ENCODE data around the gene GRIK4. TPM values are rescaled to one million over a fixed set of nuclear protein-coding genes. Genes with fewer than 3 reads are reported as not detected.

The GRIK4 gene
- total RNA-seq, 1 donor from 2014 or later, result not detected

- H3K27me3 Mint-ChIP-seq, result peaks cover 47% of the 10 kb centered on the region
- H3K27ac Mint-ChIP-seq, result no peak overlapping the region
- peaks cover under 1% of the 10 kb centered on the region for H3K9me3 Mint-ChIP-seq (ENCODE audit: low read depth)
These were observed 359.6 kb downstream of the GRIK4 start for GRCh38 chr11:120871194-120871593.

GRCh38 chr11:120871924-120872323 is 360.4 kb downstream of the GRIK4 start:
- no peak for TF ChIP-seq CTCF (IDR thresholded peaks at IDR 0.05; ENCODE audit: unreplicated experiment)
- Mint-ChIP-seq H3K27ac (no peak overlapping the region), H3K27me3 (peaks cover 40% of the 10 kb centered on the region), H3K36me3 (ENCODE audit: insufficient read depth) (no peaks in the 10 kb centered on the region), H3K4me3 (ENCODE audit: low read depth) (no peak overlapping the region), H3K4me1 (ENCODE audit: low read depth) (no peaks in the 10 kb centered on the region), H3K9me3 (ENCODE audit: low read depth) (peaks cover 3% of the 10 kb centered on the region)
- no peak for DNase-seq (ENCODE audit: low spot score, unreplicated experiment)

More at GRCh38 chr11:120871194-120871593, 359.6 kb downstream of the GRIK4 start:
- Mint-ChIP-seq H3K4me1 (ENCODE audit: low read depth) (no peaks in the 10 kb centered on the region), H3K4me3 (ENCODE audit: low read depth) (no peak overlapping the region), H3K36me3 (ENCODE audit: insufficient read depth) (no peaks in the 10 kb centered on the region)
- no peak for TF ChIP-seq CTCF (IDR thresholded peaks at IDR 0.05; ENCODE audit: unreplicated experiment)
- no peak for DNase-seq (ENCODE audit: low spot score, unreplicated experiment)

GRCh38 chr11:120873966-120874735 is 362.6 kb downstream of the GRIK4 start:
- no peak for TF ChIP-seq CTCF (IDR thresholded peaks at IDR 0.05; ENCODE audit: unreplicated experiment)
- Mint-ChIP-seq H3K4me3 (ENCODE audit: low read depth) (no peak overlapping the region), H3K27me3 (peaks cover 20% of the 10 kb centered on the region), H3K27ac (no peak overlapping the region), H3K9me3 (ENCODE audit: low read depth) (peaks cover 3% of the 10 kb centered on the region), H3K36me3 (ENCODE audit: insufficient read depth) (no peaks in the 10 kb centered on the region), H3K4me1 (ENCODE audit: low read depth) (no peaks in the 10 kb centered on the region)
- DNase-seq (ENCODE audit: low spot score, unreplicated experiment), result no peak

GRCh38 chr11:120875986-120876385 is 364.4 kb downstream of the GRIK4 start:
- no peak for TF ChIP-seq CTCF (IDR thresholded peaks at IDR 0.05; ENCODE audit: unreplicated experiment)
- no peak overlapping the region for H3K4me3 Mint-ChIP-seq (ENCODE audit: low read depth)
- DNase-seq (ENCODE audit: low spot score, unreplicated experiment), result no peak
- H3K27ac Mint-ChIP-seq, result no peak overlapping the region
- H3K9me3 Mint-ChIP-seq (ENCODE audit: low read depth), result peaks cover 3% of the 10 kb centered on the region
- peaks cover 14% of the 10 kb centered on the region for H3K27me3 Mint-ChIP-seq
- H3K36me3 Mint-ChIP-seq (ENCODE audit: insufficient read depth), result no peaks in the 10 kb centered on the region
- no peaks in the 10 kb centered on the region for H3K4me1 Mint-ChIP-seq (ENCODE audit: low read depth)

GRCh38 chr11:120877746-120878365 is 366.3 kb downstream of the GRIK4 start:
- TF ChIP-seq CTCF (IDR thresholded peaks at IDR 0.05; ENCODE audit: unreplicated experiment), result no peak
- Mint-ChIP-seq H3K4me1 (ENCODE audit: low read depth) (peaks cover 4% of the 10 kb centered on the region), H3K27ac (no peak overlapping the region), H3K9me3 (ENCODE audit: low read depth) (peaks cover 3% of the 10 kb centered on the region), H3K4me3 (ENCODE audit: low read depth) (no peak overlapping the region), H3K36me3 (ENCODE audit: insufficient read depth) (no peaks in the 10 kb centered on the region), H3K27me3 (peaks cover 14% of the 10 kb centered on the region)
- DNase-seq (ENCODE audit: low spot score, unreplicated experiment), result no peak
